Esophagus muscularis mucosa (tissue), 3 donors: ENCODE results near the gene CAMTA1.

Experiments used
- POLR2A ChIP-seq: fragments of 450-650 bp; IDR thresholded peaks from one replicate; pipeline ENCODE4 v1.6.1; 2017; ENCODE audit warnings: antibody characterized with exemption, moderate library complexity, mild to moderate bottlenecking, low read depth
- POLR2AphosphoS5 ChIP-seq, 2 donors: sonication (generic); formaldehyde crosslinking; IDR thresholded peaks; one replicate each; pipeline ENCODE4 v1.6.1; 2017; ENCODE audit warnings: antibody characterized with exemption in 2 of 2
- TF ChIP-seq, protein P1 (sequence below), 3 experiments: fragments of 200-600 bp in 2 of 3; fragments of 450-650 bp in 1 of 3; sonication (generic) in 2 of 3; IDR thresholded peaks; one replicate each; pipeline ENCODE4 v1.5.1; 2017 to 2019; ENCODE audit warnings: antibody characterized with exemption in 3 of 3, mild to moderate bottlenecking in 2 of 3, moderate library complexity in 1 of 3

DNA sequence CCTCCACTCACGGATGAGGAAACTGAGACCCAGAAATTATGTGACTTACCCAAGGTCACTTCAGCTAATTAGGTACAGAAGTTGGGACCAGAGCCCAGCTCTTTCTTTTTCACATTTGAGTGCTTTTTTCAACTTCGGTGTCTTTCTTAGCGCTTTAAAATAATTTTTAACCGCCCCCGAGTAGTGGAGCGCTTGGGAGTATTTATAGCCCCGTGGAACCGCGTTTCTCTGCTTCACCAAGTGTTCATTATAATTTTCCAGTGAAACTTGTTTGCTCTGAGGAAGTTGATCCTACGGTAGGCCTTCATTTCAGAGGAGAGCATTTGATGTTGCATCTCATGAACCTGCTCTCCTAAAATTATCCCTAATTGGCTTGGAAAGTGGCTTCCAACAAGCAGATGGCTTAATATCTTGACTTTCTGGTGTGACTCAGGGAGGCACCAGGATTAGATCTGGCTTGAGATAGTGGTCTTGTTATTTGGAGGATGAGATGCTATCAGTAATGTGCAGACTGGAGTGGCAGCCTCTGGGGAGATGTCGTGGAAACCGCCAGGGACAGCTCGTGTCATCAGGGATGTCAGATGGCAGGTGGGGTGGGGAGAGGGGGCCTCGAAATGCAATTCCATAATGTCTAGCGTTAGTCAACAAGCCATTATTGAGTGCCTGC is 321.3 kb downstream of the CAMTA1 start:
- TF ChIP-seq, protein P1, sequence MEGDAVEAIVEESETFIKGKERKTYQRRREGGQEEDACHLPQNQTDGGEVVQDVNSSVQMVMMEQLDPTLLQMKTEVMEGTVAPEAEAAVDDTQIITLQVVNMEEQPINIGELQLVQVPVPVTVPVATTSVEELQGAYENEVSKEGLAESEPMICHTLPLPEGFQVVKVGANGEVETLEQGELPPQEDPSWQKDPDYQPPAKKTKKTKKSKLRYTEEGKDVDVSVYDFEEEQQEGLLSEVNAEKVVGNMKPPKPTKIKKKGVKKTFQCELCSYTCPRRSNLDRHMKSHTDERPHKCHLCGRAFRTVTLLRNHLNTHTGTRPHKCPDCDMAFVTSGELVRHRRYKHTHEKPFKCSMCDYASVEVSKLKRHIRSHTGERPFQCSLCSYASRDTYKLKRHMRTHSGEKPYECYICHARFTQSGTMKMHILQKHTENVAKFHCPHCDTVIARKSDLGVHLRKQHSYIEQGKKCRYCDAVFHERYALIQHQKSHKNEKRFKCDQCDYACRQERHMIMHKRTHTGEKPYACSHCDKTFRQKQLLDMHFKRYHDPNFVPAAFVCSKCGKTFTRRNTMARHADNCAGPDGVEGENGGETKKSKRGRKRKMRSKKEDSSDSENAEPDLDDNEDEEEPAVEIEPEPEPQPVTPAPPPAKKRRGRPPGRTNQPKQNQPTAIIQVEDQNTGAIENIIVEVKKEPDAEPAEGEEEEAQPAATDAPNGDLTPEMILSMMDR (IDR thresholded peaks at IDR 0.05), result no peak
- TF ChIP-seq POLR2A, result no peak
- TF ChIP-seq POLR2AphosphoS5 (IDR thresholded peaks at IDR 0.05), result no peak
